Daoy (cell line): ENCODE results near the gene BPIFA3. TPM values are rescaled to one million over a fixed set of nuclear protein-coding genes. Genes with fewer than 3 reads are reported as not detected.

ENCODE experiments used
- DNase-seq: peaks from one replicate; pipeline ENCODE4 v3.0.0-alpha.2; 2015; ENCODE audit warnings: low read depth
- total RNA-seq: library from RNA; depleted of rRNA; stranded (reverse); fragments of >200 nt; shearing (Covaris generic); gene quantifications from 2 replicates; pipeline ENCODE4 v1.2.3, GENCODE V29; 2014

The BPIFA3 gene
- total RNA-seq, 1 experiment from 2014 or later: not detected

GRCh38 chr20:33211817-33212424 is 5.2 kb upstream of the BPIFA3 start:
- DNase-seq: peak; percentile 31

- no peak for DNase-seq
Measured at GRCh38 chr20:33224399-33224798, 7.2 kb downstream of the BPIFA3 start.

- DNase-seq: no peak
Measured at GRCh38 chr20:33229843-33230242, 12.7 kb downstream of the BPIFA3 start.

GRCh38 chr20:33231237-33231636 is 14.1 kb downstream of the BPIFA3 start:
- no peak for DNase-seq

GRCh38 chr20:33232486-33233072 is 15.4 kb downstream of the BPIFA3 start:
- DNase-seq: no peak

- DNase-seq: no peak
Measured at GRCh38 chr20:33233129-33233774, 16.1 kb downstream of the BPIFA3 start.

- DNase-seq: no peak
Measured at GRCh38 chr20:33234050-33234449, 16.9 kb downstream of the BPIFA3 start.

GRCh38 chr20:33235696-33236095 is 18.5 kb downstream of the BPIFA3 start, which contains the start of gene BPIFA1:
BPIFA1 (plus strand) TSS chr20:33235996; CDS start chr20:33237712, 1,716 bp downstream.
- no peak for DNase-seq

GRCh38 chr20:33236351-33236750 is 19.2 kb downstream of the BPIFA3 start:
- no peak for DNase-seq

GRCh38 chr20:33237989-33238388 is 20.8 kb downstream of the BPIFA3 start:
- no peak for DNase-seq

- DNase-seq: no peak
Measured at GRCh38 chr20:33239418-33239817, 22.3 kb downstream of the BPIFA3 start.

- DNase-seq: no peak
Measured at GRCh38 chr20:33239979-33240736, 23.0 kb downstream of the BPIFA3 start.

GRCh38 chr20:33240923-33241322 is 23.8 kb downstream of the BPIFA3 start:
- DNase-seq: no peak

GRCh38 chr20:33242319-33243100 is 25.4 kb downstream of the BPIFA3 start:
- DNase-seq: no peak

- DNase-seq: no peak
Measured at GRCh38 chr20:33246077-33246476, 28.9 kb downstream of the BPIFA3 start.

- no peak for DNase-seq
Measured at GRCh38 chr20:33249456-33249855, 32.3 kb downstream of the BPIFA3 start.

- no peak for DNase-seq
Measured at GRCh38 chr20:33250666-33251065, 33.5 kb downstream of the BPIFA3 start.

- no peak for DNase-seq
Measured at GRCh38 chr20:33251496-33251895, 34.3 kb downstream of the BPIFA3 start.

GRCh38 chr20:33252460-33252859 is 35.3 kb downstream of the BPIFA3 start:
- no peak for DNase-seq

- DNase-seq: no peak
Measured at GRCh38 chr20:33255005-33255404, 37.9 kb downstream of the BPIFA3 start.

GRCh38 chr20:33257237-33257636 is 40.1 kb downstream of the BPIFA3 start:
- no peak for DNase-seq

GRCh38 chr20:33259371-33259770 is 42.2 kb downstream of the BPIFA3 start:
- DNase-seq: no peak
